ENCODE measurements around the gene CNTNAP2. TPM values are rescaled to one million over a fixed set of nuclear protein-coding genes. Genes with fewer than 3 reads are reported as not detected.

Gene CNTNAP2
- total and polyA plus RNA-seq, 2 of the 13 experiments (the other 11 are each of a cell fraction or from before 2014, with no cell fraction given), result 0.40 to 0.42 TPM

DNA sequence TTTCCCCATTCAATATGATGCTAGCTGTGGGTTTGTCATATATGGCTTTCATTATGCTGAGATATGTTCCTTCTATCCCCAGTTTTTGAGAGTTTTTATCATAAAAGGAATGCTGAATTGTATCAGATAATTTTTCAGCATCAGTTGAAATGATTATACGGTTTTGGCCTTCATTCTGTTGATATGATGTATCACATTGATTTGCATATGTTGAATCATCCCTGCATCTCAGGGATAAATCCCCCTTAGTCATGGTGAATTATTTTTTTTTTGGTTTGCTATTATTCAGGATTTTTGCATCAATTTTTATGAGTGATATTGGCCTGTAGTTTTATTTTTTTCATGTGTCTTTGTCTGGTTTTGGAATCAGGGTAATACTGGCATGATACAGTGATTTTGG lies 1321.6 kb downstream of the CNTNAP2 start (continued):
- TF ChIP-seq, protein P1, sequence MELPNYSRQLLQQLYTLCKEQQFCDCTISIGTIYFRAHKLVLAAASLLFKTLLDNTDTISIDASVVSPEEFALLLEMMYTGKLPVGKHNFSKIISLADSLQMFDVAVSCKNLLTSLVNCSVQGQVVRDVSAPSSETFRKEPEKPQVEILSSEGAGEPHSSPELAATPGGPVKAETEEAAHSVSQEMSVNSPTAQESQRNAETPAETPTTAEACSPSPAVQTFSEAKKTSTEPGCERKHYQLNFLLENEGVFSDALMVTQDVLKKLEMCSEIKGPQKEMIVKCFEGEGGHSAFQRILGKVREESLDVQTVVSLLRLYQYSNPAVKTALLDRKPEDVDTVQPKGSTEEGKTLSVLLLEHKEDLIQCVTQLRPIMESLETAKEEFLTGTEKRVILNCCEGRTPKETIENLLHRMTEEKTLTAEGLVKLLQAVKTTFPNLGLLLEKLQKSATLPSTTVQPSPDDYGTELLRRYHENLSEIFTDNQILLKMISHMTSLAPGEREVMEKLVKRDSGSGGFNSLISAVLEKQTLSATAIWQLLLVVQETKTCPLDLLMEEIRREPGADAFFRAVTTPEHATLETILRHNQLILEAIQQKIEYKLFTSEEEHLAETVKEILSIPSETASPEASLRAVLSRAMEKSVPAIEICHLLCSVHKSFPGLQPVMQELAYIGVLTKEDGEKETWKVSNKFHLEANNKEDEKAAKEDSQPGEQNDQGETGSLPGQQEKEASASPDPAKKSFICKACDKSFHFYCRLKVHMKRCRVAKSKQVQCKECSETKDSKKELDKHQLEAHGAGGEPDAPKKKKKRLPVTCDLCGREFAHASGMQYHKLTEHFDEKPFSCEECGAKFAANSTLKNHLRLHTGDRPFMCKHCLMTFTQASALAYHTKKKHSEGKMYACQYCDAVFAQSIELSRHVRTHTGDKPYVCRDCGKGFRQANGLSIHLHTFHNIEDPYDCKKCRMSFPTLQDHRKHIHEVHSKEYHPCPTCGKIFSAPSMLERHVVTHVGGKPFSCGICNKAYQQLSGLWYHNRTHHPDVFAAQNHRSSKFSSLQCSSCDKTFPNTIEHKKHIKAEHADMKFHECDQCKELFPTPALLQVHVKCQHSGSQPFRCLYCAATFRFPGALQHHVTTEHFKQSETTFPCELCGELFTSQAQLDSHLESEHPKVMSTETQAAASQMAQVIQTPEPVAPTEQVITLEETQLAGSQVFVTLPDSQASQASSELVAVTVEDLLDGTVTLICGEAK (IDR thresholded peaks at IDR 0.05), result no peak
- TF ChIP-seq, protein P1 (CRISPR knock-in tag; IDR thresholded peaks at IDR 0.05), result no peak
- no peak for TF ChIP-seq ONECUT2 (CRISPR knock-in tag; IDR thresholded peaks at IDR 0.05)
- TF ChIP-seq, protein P2, sequence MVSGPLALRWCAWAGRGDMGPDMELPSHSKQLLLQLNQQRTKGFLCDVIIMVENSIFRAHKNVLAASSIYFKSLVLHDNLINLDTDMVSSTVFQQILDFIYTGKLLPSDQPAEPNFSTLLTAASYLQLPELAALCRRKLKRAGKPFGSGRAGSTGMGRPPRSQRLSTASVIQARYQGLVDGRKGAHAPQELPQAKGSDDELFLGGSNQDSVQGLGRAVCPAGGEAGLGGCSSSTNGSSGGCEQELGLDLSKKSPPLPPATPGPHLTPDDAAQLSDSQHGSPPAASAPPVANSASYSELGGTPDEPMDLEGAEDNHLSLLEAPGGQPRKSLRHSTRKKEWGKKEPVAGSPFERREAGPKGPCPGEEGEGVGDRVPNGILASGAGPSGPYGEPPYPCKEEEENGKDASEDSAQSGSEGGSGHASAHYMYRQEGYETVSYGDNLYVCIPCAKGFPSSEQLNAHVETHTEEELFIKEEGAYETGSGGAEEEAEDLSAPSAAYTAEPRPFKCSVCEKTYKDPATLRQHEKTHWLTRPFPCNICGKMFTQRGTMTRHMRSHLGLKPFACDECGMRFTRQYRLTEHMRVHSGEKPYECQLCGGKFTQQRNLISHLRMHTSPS (CRISPR knock-in tag; IDR thresholded peaks at IDR 0.05; ENCODE audit: low read depth), result no peak
- TF ChIP-seq, protein P3, sequence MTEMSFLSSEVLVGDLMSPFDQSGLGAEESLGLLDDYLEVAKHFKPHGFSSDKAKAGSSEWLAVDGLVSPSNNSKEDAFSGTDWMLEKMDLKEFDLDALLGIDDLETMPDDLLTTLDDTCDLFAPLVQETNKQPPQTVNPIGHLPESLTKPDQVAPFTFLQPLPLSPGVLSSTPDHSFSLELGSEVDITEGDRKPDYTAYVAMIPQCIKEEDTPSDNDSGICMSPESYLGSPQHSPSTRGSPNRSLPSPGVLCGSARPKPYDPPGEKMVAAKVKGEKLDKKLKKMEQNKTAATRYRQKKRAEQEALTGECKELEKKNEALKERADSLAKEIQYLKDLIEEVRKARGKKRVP (CRISPR knock-in tag; IDR thresholded peaks at IDR 0.05), result no peak
